ENCODE data around the gene RTN4RL2.
"Not testable (repeated sequence)": the region's sequence is repeated elsewhere in the genome, so short reads cannot be mapped to it uniquely, and the experiment has no call there.

RTN4RL2 gene

GRCh38 chr11:57432714-57433163 lies 27.6 kb upstream of the RTN4RL2 start:
- DNase-seq (ENCODE audit: low read depth) = peak; percentile 85

GRCh38 chr11:57434640-57435546 lies 25.4 kb upstream of the RTN4RL2 start:
- DNase-seq (ENCODE audit: low read depth) = peak; percentile 93

- DNase-seq (ENCODE audit: low read depth) = no peak
These were observed 24.3 kb upstream of the RTN4RL2 start for GRCh38 chr11:57436031-57436430.

- DNase-seq (ENCODE audit: low read depth) = no peak
These were observed 21.7 kb upstream of the RTN4RL2 start for GRCh38 chr11:57438345-57439285.

GRCh38 chr11:57439786-57440185 lies 20.5 kb upstream of the RTN4RL2 start:
- DNase-seq (ENCODE audit: low read depth) = no peak

- DNase-seq (ENCODE audit: low read depth) = no peak
These were observed 19.4 kb upstream of the RTN4RL2 start for GRCh38 chr11:57440744-57441414.

GRCh38 chr11:57444362-57445121 lies 15.8 kb upstream of the RTN4RL2 start:
- DNase-seq (ENCODE audit: low read depth) = peak; percentile 54

GRCh38 chr11:57445122-57445394 lies 15.3 kb upstream of the RTN4RL2 start:
- DNase-seq (ENCODE audit: low read depth) = not testable (repeated sequence)

- no peak for DNase-seq (ENCODE audit: low read depth)
These were observed 14.3 kb upstream of the RTN4RL2 start for GRCh38 chr11:57446055-57446454.

GRCh38 chr11:57453543-57454177 lies 6.7 kb upstream of the RTN4RL2 start:
- no peak for DNase-seq (ENCODE audit: low read depth)

- peak; percentile 83 for DNase-seq (ENCODE audit: low read depth)
These were observed 3.2 kb upstream of the RTN4RL2 start for GRCh38 chr11:57456960-57457642.

GRCh38 chr11:57457643-57458023 lies 2.7 kb upstream of the RTN4RL2 start:
- DNase-seq (ENCODE audit: low read depth) = no peak

GRCh38 chr11:57458060-57458409 lies 2.3 kb upstream of the RTN4RL2 start:
- no peak for DNase-seq (ENCODE audit: low read depth)

- DNase-seq (ENCODE audit: low read depth) = peak; percentile 42
These were observed 1.7 kb upstream of the RTN4RL2 start for GRCh38 chr11:57458410-57459163.

GRCh38 chr11:57459164-57460021 lies 935 bp upstream of the RTN4RL2 start:
- DNase-seq (ENCODE audit: low read depth) = no peak

- no peak for DNase-seq (ENCODE audit: low read depth)
These were observed 726 bp downstream of the RTN4RL2 start for GRCh38 chr11:57460758-57461749.

GRCh38 chr11:57461841-57462489 lies 1.6 kb downstream of the RTN4RL2 start:
- no peak for DNase-seq (ENCODE audit: low read depth)

All from EH (cell line).